OCI-LY7 (cell line): ENCODE measurements around the gene HACD1.

Experiments used
- CTCF ChIP-seq: fragments of 200-600 bp; sonication (generic); conservative IDR thresholded peaks from 2 replicates; pipeline ENCODE4 v1.5.1; 2014; ENCODE audit warnings: mild to moderate bottlenecking, antibody characterized with exemption, low read length, moderate library complexity, mixed read lengths
- EZH2phosphoT487 ChIP-seq: fragments of 200-600 bp; sonication (generic); IDR thresholded peaks from 2 replicates; pipeline ENCODE4 v1.6.1; 2018; ENCODE audit warnings: low read depth, borderline replicate concordance, mild to moderate bottlenecking, mixed run types, antibody characterized with exemption, low read length, moderate library complexity, mixed read lengths

- TF ChIP-seq CTCF, result no peak
- no peak for TF ChIP-seq EZH2phosphoT487
These were observed 33.2 kb upstream of the HACD1 start for GRCh38 chr10:17650416-17650815.
